ENCODE results near the gene TSR1. TPM values are rescaled to one million over a fixed set of nuclear protein-coding genes. Genes with fewer than 3 reads are reported as not detected.

The TSR1 gene
- total and polyA plus RNA-seq, 2 donors (not counting 1 experiment from before 2014, with no cell fraction given), result 10.2 to 31.5 TPM

DNA sequence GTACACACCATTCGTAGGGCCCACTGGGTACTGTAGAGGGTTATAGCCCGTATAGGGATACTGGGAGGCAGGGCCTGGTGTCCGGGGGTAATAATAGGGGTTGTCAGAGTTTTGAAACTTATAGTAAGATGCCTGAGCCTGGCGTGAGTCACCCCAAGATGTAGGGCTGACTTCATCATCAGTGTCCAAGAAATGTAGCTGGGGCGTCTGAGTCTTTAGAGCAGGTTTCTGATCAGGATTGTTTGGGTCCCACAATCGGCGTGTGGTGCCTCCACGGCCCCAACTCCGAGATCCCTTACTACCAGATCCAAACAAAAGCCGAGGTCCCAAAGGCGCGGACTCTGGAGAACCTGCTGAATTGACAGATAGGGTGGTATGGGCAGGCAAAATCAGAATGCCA lies 37.1 kb downstream of the TSR1 start:
- Mint-ChIP-seq H3K4me1 (peaks cover 8% of the 10 kb centered on the region), H3K27me3 (no peaks in the 10 kb centered on the region), H3K27ac (no peak overlapping the region), H3K9me3 (ENCODE audit: insufficient read depth) (no peaks in the 10 kb centered on the region), H3K4me3 (no peak overlapping the region)
- WGBS (ENCODE audit: insufficient coverage), result 98% methylated on average over 12 of the region's 12 CpGs
- Histone ChIP-seq H3K27me3 (replicated peaks in 1 of 4; ENCODE audit: control extremely low read depth in 1 of 4, control insufficient read depth in 3 of 4, insufficient read depth in 4 of 4, low read length in 3 of 4) (no peaks in the 10 kb centered on the region), H3K9ac (ENCODE audit: low read length) (no peak overlapping the region), H4K20me1 (ENCODE audit: control insufficient read depth, insufficient read depth, low read length, poor library complexity, severe bottlenecking) (no peaks in the 10 kb centered on the region), H2AFZ (ENCODE audit: insufficient read depth, low read depth, low read length, poor library complexity, severe bottlenecking) (no peak overlapping the region), H3K4me2 (replicated peaks; ENCODE audit: low read depth, low read length, poor library complexity, severe bottlenecking) (no peak overlapping the region), H3K4me1 (ENCODE audit: control insufficient read depth in 2 of 2, insufficient read depth in 2 of 2, low read length in 2 of 2) (peaks cover 6 to 15% of the 10 kb centered on the region in 2 donors), H3K4me3 (ENCODE audit: control extremely low read depth in 1 of 5, extremely low read depth in 1 of 5, insufficient read depth in 1 of 5, low read depth in 2 of 5, low read length in 4 of 5) (no peak overlapping the region), H3K36me3 (replicated peaks in 1 of 2; ENCODE audit: control extremely low read depth in 1 of 2, control insufficient read depth in 1 of 2, extremely low read depth in 1 of 2, insufficient read depth in 2 of 2, low read length in 1 of 2) (peaks cover 0 to 55% of the 10 kb centered on the region in 2 experiments), H3K79me2 (ENCODE audit: control insufficient read depth, insufficient read depth, low read length) (peaks cover 63% of the 10 kb centered on the region), H3K27ac (ENCODE audit: low read length in 2 of 2) (no peak overlapping the region), H3K9me3 (ENCODE audit: control extremely low read depth in 1 of 3, control insufficient read depth in 2 of 3, insufficient read depth in 1 of 3, low read length in 2 of 3) (no peaks in the 10 kb centered on the region)
- TF ChIP-seq EZH2 (IDR thresholded peaks at IDR 0.05; ENCODE audit: borderline replicate concordance, insufficient read depth, low read depth, low read length, poor library complexity, severe bottlenecking), result no peak
- TF ChIP-seq, protein P1, sequence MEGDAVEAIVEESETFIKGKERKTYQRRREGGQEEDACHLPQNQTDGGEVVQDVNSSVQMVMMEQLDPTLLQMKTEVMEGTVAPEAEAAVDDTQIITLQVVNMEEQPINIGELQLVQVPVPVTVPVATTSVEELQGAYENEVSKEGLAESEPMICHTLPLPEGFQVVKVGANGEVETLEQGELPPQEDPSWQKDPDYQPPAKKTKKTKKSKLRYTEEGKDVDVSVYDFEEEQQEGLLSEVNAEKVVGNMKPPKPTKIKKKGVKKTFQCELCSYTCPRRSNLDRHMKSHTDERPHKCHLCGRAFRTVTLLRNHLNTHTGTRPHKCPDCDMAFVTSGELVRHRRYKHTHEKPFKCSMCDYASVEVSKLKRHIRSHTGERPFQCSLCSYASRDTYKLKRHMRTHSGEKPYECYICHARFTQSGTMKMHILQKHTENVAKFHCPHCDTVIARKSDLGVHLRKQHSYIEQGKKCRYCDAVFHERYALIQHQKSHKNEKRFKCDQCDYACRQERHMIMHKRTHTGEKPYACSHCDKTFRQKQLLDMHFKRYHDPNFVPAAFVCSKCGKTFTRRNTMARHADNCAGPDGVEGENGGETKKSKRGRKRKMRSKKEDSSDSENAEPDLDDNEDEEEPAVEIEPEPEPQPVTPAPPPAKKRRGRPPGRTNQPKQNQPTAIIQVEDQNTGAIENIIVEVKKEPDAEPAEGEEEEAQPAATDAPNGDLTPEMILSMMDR (IDR thresholded peaks at IDR 0.05), result no peak
- no peak for DNase-seq
- ATAC-seq (ENCODE audit: low read depth), result no peak
- ChIA-PET CTCF (no interaction called here), POLR2A (interaction anchor here (0.6 kb wide), 1 partner anchor 131 kb away, joined by 3 read pairs; no protein-coding TSS in a partner anchor)
- intact Hi-C loops (cut with micrococcal nuclease), result no loop called here

DNA sequence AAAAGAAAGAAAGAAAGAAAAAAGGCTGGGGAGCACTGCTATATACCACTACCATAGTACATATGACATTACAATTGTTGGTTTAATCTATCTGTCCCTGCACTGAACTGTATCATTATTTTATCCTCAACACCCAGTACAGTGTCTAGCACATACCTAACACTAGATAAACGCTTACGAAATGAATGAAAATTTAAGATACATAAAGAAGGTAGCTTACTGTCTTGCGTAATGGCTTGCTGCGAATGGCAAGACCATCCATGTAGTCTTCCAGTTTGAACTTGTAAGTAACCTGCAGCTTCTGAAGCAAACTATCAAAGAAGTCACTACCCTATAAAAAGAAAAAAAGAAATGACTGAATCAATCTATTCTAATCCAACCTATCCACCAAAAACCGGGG lies 39.2 kb downstream of the TSR1 start:
- POLR2A ChIA-PET, result no interaction called here
- peaks cover 3% of the 10 kb centered on the region for H3K4me1 Mint-ChIP-seq
- H3K9me3 ChIP-seq (ENCODE audit: control extremely low read depth in 1 of 3, control insufficient read depth in 2 of 3, insufficient read depth in 1 of 3, low read length in 2 of 3), result no peaks in the 10 kb centered on the region
- H2AFZ ChIP-seq (ENCODE audit: insufficient read depth, low read depth, low read length, poor library complexity, severe bottlenecking), result no peak overlapping the region
- CTCF ChIA-PET, result interaction anchor here (1.0 to 1.2 kb wide), 2 partner anchors 13 to 86 kb away, joined by 3 read pairs; no protein-coding TSS in a partner anchor
- H3K27ac Mint-ChIP-seq, result no peak overlapping the region
- DNase-seq (no peak), ATAC-seq (ENCODE audit: low read depth) (no peak)
- peaks cover 47% of the 10 kb centered on the region for H3K79me2 ChIP-seq (ENCODE audit: control insufficient read depth, insufficient read depth, low read length)
- no peaks in the 10 kb centered on the region for H4K20me1 ChIP-seq (ENCODE audit: control insufficient read depth, insufficient read depth, low read length, poor library complexity, severe bottlenecking)
- TF ChIP-seq, protein P1 (IDR thresholded peaks at IDR 0.05), result no peak
- no peak for TF ChIP-seq EZH2 (IDR thresholded peaks at IDR 0.05; ENCODE audit: borderline replicate concordance, insufficient read depth, low read depth, low read length, poor library complexity, severe bottlenecking)
- no peak overlapping the region for H3K4me2 ChIP-seq (replicated peaks; ENCODE audit: low read depth, low read length, poor library complexity, severe bottlenecking)
- H3K4me1 ChIP-seq (ENCODE audit: control insufficient read depth in 2 of 2, insufficient read depth in 2 of 2, low read length in 2 of 2), result peaks cover 0 to 2% of the 10 kb centered on the region in 2 donors
- no peaks in the 10 kb centered on the region for H3K27me3 ChIP-seq (replicated peaks in 1 of 4; ENCODE audit: control extremely low read depth in 1 of 4, control insufficient read depth in 3 of 4, insufficient read depth in 4 of 4, low read length in 3 of 4)
- no peak overlapping the region for H3K4me3 Mint-ChIP-seq
- intact Hi-C loops (cut with micrococcal nuclease), result no loop called here
- 88% methylated on average over 2 of the region's 5 CpGs for WGBS (ENCODE audit: insufficient coverage)
- H3K27ac ChIP-seq (ENCODE audit: low read length in 2 of 2), result no peak overlapping the region
- H3K36me3 ChIP-seq (replicated peaks in 1 of 2; ENCODE audit: control extremely low read depth in 1 of 2, control insufficient read depth in 1 of 2, extremely low read depth in 1 of 2, insufficient read depth in 2 of 2, low read length in 1 of 2), result peaks cover 2 to 72% of the 10 kb centered on the region in 2 experiments
- no peaks in the 10 kb centered on the region for H3K27me3 Mint-ChIP-seq
- H3K4me3 ChIP-seq (ENCODE audit: control extremely low read depth in 1 of 5, extremely low read depth in 1 of 5, insufficient read depth in 1 of 5, low read depth in 2 of 5, low read length in 4 of 5), result no peak overlapping the region
- H3K9me3 Mint-ChIP-seq (ENCODE audit: insufficient read depth), result no peaks in the 10 kb centered on the region
- no peak overlapping the region for H3K9ac ChIP-seq (ENCODE audit: low read length)

All from B cell (primary cell).